Endodermal cell (in vitro differentiated cells): ENCODE data around the gene KLHL22. TPM values are rescaled to one million over a fixed set of nuclear protein-coding genes. Genes with fewer than 3 reads are reported as not detected.

Experiments
- DNase-seq: peaks from one replicate; pipeline ENCODE4 v3.0.0-alpha.2; 2017
- H3K27ac ChIP-seq: 2 replicates; pipeline ENCODE4 v1.5.1; 2013; ENCODE audit warnings: mild to moderate bottlenecking, low read depth, low read length, moderate library complexity
- H3K27me3 ChIP-seq: 2 replicates; pipeline ENCODE4 v1.6.1; 2013; ENCODE audit warnings: mild to moderate bottlenecking, low read length, moderate library complexity; ENCODE audit not compliant: insufficient read depth, control insufficient read depth, poor library complexity, severe bottlenecking
- H3K36me3 ChIP-seq: 2 replicates; pipeline ENCODE4 v1.7.0; 2013; ENCODE audit warnings: mild to moderate bottlenecking, low read length, moderate library complexity; ENCODE audit not compliant: control insufficient read depth, insufficient read depth
- H3K4me1 ChIP-seq: one replicate; pipeline ENCODE4 v1.7.0; 2013; ENCODE audit warnings: low read length; ENCODE audit not compliant: control insufficient read depth, insufficient read depth
- H3K4me3 ChIP-seq: 2 replicates; pipeline ENCODE4 v1.5.1; 2013; ENCODE audit warnings: mild to moderate bottlenecking, low read length, moderate library complexity
- H3K9ac ChIP-seq: 2 replicates; pipeline ENCODE4 v1.6.1; 2013; ENCODE audit warnings: mild to moderate bottlenecking, low read length, moderate library complexity; ENCODE audit not compliant: poor library complexity, severe bottlenecking; ENCODE audit errors: extremely low read depth
- H3K9me3 ChIP-seq: 2 replicates; pipeline ENCODE4 v1.6.1; 2013; ENCODE audit warnings: mild to moderate bottlenecking, low read length, moderate library complexity; ENCODE audit not compliant: control insufficient read depth
- H3K27ac Mint-ChIP-seq: 2 replicates; pipeline ENCODE4 v1.8.0; 2020; ENCODE audit warnings: mixed read lengths
- H3K27me3 Mint-ChIP-seq: 2 replicates; pipeline ENCODE4 v1.8.0; 2021; ENCODE audit warnings: mild to moderate bottlenecking, mixed read lengths; ENCODE audit not compliant: insufficient read depth
- H3K36me3 Mint-ChIP-seq: 2 replicates; pipeline ENCODE4 v1.8.0; 2020; ENCODE audit warnings: low read depth, mixed read lengths
- H3K4me1 Mint-ChIP-seq: 2 replicates; pipeline ENCODE4 v1.8.0; 2020; ENCODE audit warnings: mixed read lengths
- H3K4me3 Mint-ChIP-seq: 2 replicates; pipeline ENCODE4 v1.8.0; 2020; ENCODE audit warnings: mild to moderate bottlenecking, moderate library complexity, mixed read lengths
- H3K9me3 Mint-ChIP-seq: 2 replicates; pipeline ENCODE4 v1.8.0; 2020; ENCODE audit warnings: mild to moderate bottlenecking, mixed read lengths
- WGBS, 2 experiments: methylation state at CpG; one replicate each; pipeline versions ENCODE4 v1.1.5 to v1.1.7; 2013; ENCODE audit warnings: missing lambda C conversion rate in 2 of 2, mixed read lengths in 1 of 2; ENCODE audit not compliant: insufficient coverage in 1 of 2, insufficient read length in 1 of 2; 5-methylcytosine and 5-hydroxymethylcytosine counted together
- total RNA-seq, 2 donors: library from RNA; stranded (reverse); fragmentation: NEBNext Ultra II Directional in 1 of 2; extraction: Animal tissue kit (Norgen Biotek cat#: 25700) in 1 of 2; gene quantifications; 2 replicates in 1 of 2; 3 replicates in 1 of 2; pipeline ENCODE4 v1.2.1, GENCODE V29; 2021
- TF ChIP-seq, protein P1 (sequence below): fragments of 200-600 bp; sonication (generic); conservative IDR thresholded peaks from 2 replicates; pipeline ENCODE4 v1.5.0; 2021; ENCODE audit warnings: antibody characterized with exemption, mild to moderate bottlenecking

Gene KLHL22
- total RNA-seq, 2 donors from 2014 or later: 26.5 to 32.8 TPM

DNA sequence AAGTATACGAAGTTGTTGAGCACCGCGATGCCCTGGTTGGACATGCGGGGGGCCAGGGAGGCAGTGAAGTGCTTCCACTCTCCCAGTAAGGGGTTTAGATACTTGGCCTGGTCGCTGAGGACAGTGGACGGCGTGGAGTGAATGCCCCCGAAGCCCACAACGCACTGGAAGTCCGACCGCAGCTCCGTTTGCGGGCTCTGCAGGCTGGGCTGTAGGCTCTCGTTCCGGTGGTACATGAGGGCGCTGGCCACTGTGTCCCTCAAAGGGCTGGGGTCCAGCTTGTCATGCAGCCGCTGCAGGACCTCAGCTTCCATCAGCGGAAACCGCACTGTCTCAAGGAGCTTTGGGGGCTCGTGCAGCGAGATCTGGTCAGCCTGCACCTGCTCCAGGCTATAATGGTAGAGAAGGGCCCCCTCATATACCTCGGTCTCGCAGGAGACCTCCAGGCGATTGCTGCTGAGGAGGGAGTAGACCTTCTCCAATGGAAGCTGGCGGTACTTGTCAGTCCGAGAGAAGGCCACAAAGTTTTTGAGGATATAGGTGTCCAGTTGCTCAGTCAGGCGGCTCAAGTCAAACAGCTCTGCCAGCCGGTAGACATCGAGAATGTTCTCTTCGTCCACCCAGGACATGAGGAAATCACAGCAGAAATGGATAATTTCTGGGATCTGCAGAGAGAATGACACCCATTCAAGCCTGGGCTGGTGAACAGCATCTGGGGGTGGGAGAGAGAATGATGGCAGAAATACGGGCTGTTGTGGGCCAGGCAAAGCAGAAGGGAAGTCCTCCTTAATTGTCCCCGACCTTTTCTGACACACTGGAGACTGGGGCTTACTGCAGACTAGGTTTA, 30.5 kb downstream of the KLHL22 start:
- no peaks in the 10 kb centered on the region for H3K27me3 Mint-ChIP-seq
- peaks cover 13% of the 10 kb centered on the region for H3K36me3 Mint-ChIP-seq
- TF ChIP-seq, protein P1, sequence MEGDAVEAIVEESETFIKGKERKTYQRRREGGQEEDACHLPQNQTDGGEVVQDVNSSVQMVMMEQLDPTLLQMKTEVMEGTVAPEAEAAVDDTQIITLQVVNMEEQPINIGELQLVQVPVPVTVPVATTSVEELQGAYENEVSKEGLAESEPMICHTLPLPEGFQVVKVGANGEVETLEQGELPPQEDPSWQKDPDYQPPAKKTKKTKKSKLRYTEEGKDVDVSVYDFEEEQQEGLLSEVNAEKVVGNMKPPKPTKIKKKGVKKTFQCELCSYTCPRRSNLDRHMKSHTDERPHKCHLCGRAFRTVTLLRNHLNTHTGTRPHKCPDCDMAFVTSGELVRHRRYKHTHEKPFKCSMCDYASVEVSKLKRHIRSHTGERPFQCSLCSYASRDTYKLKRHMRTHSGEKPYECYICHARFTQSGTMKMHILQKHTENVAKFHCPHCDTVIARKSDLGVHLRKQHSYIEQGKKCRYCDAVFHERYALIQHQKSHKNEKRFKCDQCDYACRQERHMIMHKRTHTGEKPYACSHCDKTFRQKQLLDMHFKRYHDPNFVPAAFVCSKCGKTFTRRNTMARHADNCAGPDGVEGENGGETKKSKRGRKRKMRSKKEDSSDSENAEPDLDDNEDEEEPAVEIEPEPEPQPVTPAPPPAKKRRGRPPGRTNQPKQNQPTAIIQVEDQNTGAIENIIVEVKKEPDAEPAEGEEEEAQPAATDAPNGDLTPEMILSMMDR: no peak
- Histone ChIP-seq H3K9me3 (no peaks in the 10 kb centered on the region), H3K4me1 (no peaks in the 10 kb centered on the region), H3K4me3 (no peak overlapping the region), H3K9ac (no peak overlapping the region), H3K36me3 (peaks cover 10% of the 10 kb centered on the region), H3K27ac (no peak overlapping the region), H3K27me3 (no peaks in the 10 kb centered on the region)
- H3K4me1 Mint-ChIP-seq: no peaks in the 10 kb centered on the region
- H3K9me3 Mint-ChIP-seq: no peaks in the 10 kb centered on the region
- 94 to 95% methylated on average over 31 to 32 of the region's 32 CpGs for WGBS, 2 experiments
- H3K4me3 Mint-ChIP-seq: no peak overlapping the region
- no peak overlapping the region for H3K27ac Mint-ChIP-seq
- DNase-seq: no peak

DNA sequence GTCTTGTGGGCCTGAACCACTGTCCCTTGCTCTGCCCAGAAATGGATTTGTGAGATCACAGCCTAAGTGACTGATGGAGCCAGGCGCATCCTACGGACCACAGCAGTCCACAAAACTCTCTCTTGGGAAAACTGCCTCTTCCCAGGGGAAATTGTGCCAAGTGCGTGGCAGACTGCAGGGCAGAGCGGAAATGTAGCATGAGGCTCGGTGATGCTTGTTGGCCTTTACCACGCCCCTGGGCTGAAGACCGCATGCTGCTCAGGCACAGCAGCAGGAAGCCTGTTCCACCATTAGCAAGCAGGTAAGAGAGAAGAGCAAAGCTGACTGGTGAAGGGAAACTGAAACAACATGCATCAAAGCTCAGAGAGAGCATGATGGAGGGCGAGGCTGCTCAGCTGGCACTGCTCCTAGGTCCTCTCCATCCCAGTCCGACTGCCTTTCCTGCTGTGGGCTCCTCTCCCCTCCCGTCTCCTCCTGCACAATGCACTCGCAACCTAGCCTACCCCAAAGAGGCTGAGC, 31.4 kb downstream of the KLHL22 start:
- H3K27me3 Mint-ChIP-seq: no peaks in the 10 kb centered on the region
- Histone ChIP-seq H3K9ac (no peak overlapping the region), H3K27ac (no peak overlapping the region), H3K27me3 (no peaks in the 10 kb centered on the region), H3K4me3 (no peak overlapping the region), H3K9me3 (no peaks in the 10 kb centered on the region), H3K36me3 (peaks cover 10% of the 10 kb centered on the region), H3K4me1 (no peaks in the 10 kb centered on the region)
- no peak overlapping the region for H3K4me3 Mint-ChIP-seq
- H3K9me3 Mint-ChIP-seq: no peaks in the 10 kb centered on the region
- peaks cover 5% of the 10 kb centered on the region for H3K4me1 Mint-ChIP-seq
- DNase-seq: no peak
- peaks cover 10% of the 10 kb centered on the region for H3K36me3 Mint-ChIP-seq
- H3K27ac Mint-ChIP-seq: no peak overlapping the region
- TF ChIP-seq, protein P1: no peak
- 95 to 100% methylated on average over 6 to 11 of the region's 11 CpGs for WGBS, 2 experiments

DNA sequence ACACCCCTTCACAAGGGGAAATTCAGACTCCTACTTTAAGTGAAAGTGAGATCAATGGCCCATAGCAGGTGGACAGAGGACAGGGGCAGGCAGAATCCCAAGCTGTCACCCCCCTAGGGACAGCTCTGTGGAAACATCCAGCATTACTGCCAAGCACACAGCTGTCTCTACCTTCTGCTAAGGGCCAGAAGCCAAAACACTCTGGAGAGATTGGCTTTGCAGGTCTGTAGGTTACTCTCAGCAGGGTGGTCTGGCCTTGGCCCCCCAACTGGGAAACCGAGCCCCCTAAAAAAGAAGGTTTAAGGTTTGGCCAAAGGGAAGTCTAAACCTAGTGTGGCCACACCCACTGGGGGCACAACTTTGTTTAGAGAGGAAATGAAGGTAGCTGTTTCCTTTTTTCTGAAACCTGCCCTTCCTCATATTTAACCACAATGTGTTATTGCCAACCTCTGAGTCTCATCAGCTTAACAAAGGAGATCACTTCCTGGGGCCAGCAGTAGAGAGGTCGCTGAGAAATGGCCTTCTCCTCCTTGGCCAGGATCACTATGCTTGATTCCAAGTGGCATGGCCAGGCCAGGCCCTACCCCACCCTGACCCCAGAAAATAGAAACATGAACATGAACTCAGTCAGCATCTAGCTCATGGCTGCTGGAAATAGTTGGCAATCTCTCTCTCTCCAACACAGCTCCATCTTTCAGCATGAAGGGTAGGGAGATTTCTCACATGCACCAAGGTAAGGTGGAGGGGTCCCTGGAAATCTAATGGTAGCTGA, 32.1 kb downstream of the KLHL22 start:
- TF ChIP-seq, protein P1: no peak
- no peak overlapping the region for H3K4me3 Mint-ChIP-seq
- WGBS, 2 experiments: 84% methylated on average over 2 of the region's 2 CpGs; no CpG with 5 or more reads in 1 of the 2 experiments

More for the DNA sequence above, 32.1 kb downstream of the KLHL22 start:
- Histone ChIP-seq H3K9ac (no peak overlapping the region), H3K4me1 (no peaks in the 10 kb centered on the region), H3K27ac (no peak overlapping the region), H3K27me3 (no peaks in the 10 kb centered on the region), H3K9me3 (no peaks in the 10 kb centered on the region), H3K4me3 (no peak overlapping the region), H3K36me3 (peaks cover 10% of the 10 kb centered on the region)
- DNase-seq: no peak
- Mint-ChIP-seq H3K4me1 (peaks cover 5% of the 10 kb centered on the region), H3K9me3 (no peaks in the 10 kb centered on the region), H3K27ac (no peak overlapping the region), H3K27me3 (no peaks in the 10 kb centered on the region), H3K36me3 (peaks cover 9% of the 10 kb centered on the region)
